HUES48 (cell line): Measurements from ENCODE around the gene MIA2.

ENCODE experiments used
- H3K27ac ChIP-seq: one replicate; pipeline ENCODE4 v1.7.0; 2013; ENCODE audit warnings: low read depth, low read length, inconsistent platforms
- H3K27me3 ChIP-seq: 2 replicates; pipeline ENCODE4 v1.6.1; 2013; ENCODE audit warnings: mild to moderate bottlenecking, low read length; ENCODE audit not compliant: control insufficient read depth, insufficient read depth
- H3K36me3 ChIP-seq: 2 replicates; pipeline ENCODE4 v1.6.1; 2013; ENCODE audit warnings: low read length; ENCODE audit not compliant: control insufficient read depth, insufficient read depth
- H3K4me1 ChIP-seq: 2 replicates; pipeline ENCODE4 v1.6.1; 2013; ENCODE audit warnings: mild to moderate bottlenecking, low read length; ENCODE audit not compliant: control insufficient read depth, insufficient read depth
- H3K4me3 ChIP-seq: 2 replicates; pipeline ENCODE4 v1.5.1; 2013; ENCODE audit warnings: mild to moderate bottlenecking, low read depth, low read length
- H3K9ac ChIP-seq: 2 replicates; pipeline ENCODE4 v1.6.1; 2013; ENCODE audit warnings: mild to moderate bottlenecking, low read depth, low read length, moderate library complexity
- H3K9me3 ChIP-seq: 2 replicates; pipeline ENCODE4 v1.6.1; 2013; ENCODE audit warnings: low read length; ENCODE audit not compliant: control insufficient read depth, insufficient read depth

The MIA2 gene

GRCh38 chr14:39302124-39302810 is 68.6 kb downstream of the MIA2 start:
- no peaks in the 10 kb centered on the region for H3K27me3 ChIP-seq
- H3K4me3 ChIP-seq: no peak overlapping the region
- H3K9ac ChIP-seq: no peak overlapping the region
- peaks cover 10% of the 10 kb centered on the region; the same call in 1 of the 2 replicates for H3K36me3 ChIP-seq
- H3K4me1 ChIP-seq: no peaks in the 10 kb centered on the region
- H3K27ac ChIP-seq: no peak overlapping the region
- H3K9me3 ChIP-seq: no peaks in the 10 kb centered on the region

- H3K36me3 ChIP-seq: peaks cover 10% of the 10 kb centered on the region; the same call in 1 of the 2 replicates
- H3K4me3 ChIP-seq: no peak overlapping the region
- no peaks in the 10 kb centered on the region for H3K27me3 ChIP-seq
- H3K4me1 ChIP-seq: no peaks in the 10 kb centered on the region
- no peak overlapping the region for H3K27ac ChIP-seq
- H3K9ac ChIP-seq: no peak overlapping the region
- no peaks in the 10 kb centered on the region for H3K9me3 ChIP-seq
These were observed 69.4 kb downstream of the MIA2 start for GRCh38 chr14:39303115-39303514.

- Histone ChIP-seq H3K36me3 (no peaks in the 10 kb centered on the region; the same call in 1 of the 2 replicates), H3K9me3 (no peaks in the 10 kb centered on the region), H3K27ac (no peak overlapping the region), H3K27me3 (no peaks in the 10 kb centered on the region), H3K9ac (no peak overlapping the region), H3K4me3 (no peak overlapping the region), H3K4me1 (no peaks in the 10 kb centered on the region)
These were observed 74.1 kb downstream of the MIA2 start for GRCh38 chr14:39307815-39308214.

DNA sequence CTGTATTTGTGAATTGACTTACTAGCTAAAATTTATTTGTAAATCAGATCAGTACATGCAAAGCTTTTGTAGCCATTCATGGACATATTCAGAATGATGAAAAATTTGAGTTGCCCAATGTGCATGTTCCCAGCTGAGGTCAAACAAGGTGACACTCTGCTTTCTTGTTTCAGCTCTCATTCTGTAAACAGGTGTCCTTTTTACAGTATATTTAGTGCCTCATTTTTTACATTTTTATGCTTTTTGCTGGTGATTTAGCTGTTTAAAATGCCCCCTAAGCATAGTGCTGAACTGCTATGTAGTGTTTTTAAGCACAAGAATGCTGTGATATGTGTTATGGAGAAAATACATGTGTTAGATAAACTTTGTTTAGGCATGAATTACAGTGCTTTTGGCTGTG is 76.3 kb downstream of the MIA2 start:
- no peak overlapping the region for H3K4me3 ChIP-seq
- no peaks in the 10 kb centered on the region for H3K9me3 ChIP-seq
- no peaks in the 10 kb centered on the region for H3K27me3 ChIP-seq
- H3K9ac ChIP-seq: no peak overlapping the region
- no peak overlapping the region for H3K27ac ChIP-seq
- H3K4me1 ChIP-seq: no peaks in the 10 kb centered on the region
- H3K36me3 ChIP-seq: no peaks in the 10 kb centered on the region; the same call in 1 of the 2 replicates

- no peaks in the 10 kb centered on the region for H3K4me1 ChIP-seq
- no peaks in the 10 kb centered on the region for H3K9me3 ChIP-seq
These were observed 82.2 kb downstream of the MIA2 start for GRCh38 chr14:39315859-39316444.

GRCh38 chr14:39316830-39317553 is 83.3 kb downstream of the MIA2 start:
- no peak overlapping the region for H3K4me3 ChIP-seq
- no peak overlapping the region for H3K9ac ChIP-seq
- no peaks in the 10 kb centered on the region for H3K9me3 ChIP-seq
- H3K27ac ChIP-seq: no peak overlapping the region
- no peaks in the 10 kb centered on the region for H3K4me1 ChIP-seq
- peaks cover 14% of the 10 kb centered on the region; the same call in 1 of the 2 replicates for H3K36me3 ChIP-seq
- no peaks in the 10 kb centered on the region for H3K27me3 ChIP-seq

More at GRCh38 chr14:39315859-39316444, 82.2 kb downstream of the MIA2 start:
- peaks cover 14% of the 10 kb centered on the region; the same call in 1 of the 2 replicates for H3K36me3 ChIP-seq
- H3K9ac ChIP-seq: no peak overlapping the region
- no peak overlapping the region for H3K27ac ChIP-seq
- H3K27me3 ChIP-seq: no peaks in the 10 kb centered on the region
- H3K4me3 ChIP-seq: no peak overlapping the region

DNA sequence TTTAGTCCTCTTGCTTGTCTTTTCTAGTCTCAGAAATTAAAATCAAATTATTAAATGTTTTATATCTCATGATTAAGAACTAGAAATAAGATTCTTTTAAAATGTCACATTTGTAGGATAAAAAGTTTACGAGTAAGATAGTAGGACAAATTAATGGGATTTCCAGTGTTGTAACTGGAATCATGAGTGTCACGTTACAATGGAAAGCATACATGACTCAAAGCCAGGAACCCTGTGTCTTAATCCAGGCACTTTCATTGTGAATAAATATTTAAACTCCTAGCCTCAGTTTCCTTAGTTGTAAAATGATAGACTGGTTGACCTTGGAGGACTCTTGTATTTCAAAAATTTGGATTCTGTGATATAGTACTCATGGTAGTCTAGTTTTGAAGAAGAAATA is 84.9 kb downstream of the MIA2 start:
- no peaks in the 10 kb centered on the region for H3K27me3 ChIP-seq
- no peak overlapping the region for H3K4me3 ChIP-seq
- peaks cover 14% of the 10 kb centered on the region; the same call in 1 of the 2 replicates for H3K36me3 ChIP-seq
- no peaks in the 10 kb centered on the region for H3K4me1 ChIP-seq
- no peaks in the 10 kb centered on the region for H3K9me3 ChIP-seq
- H3K27ac ChIP-seq: no peak overlapping the region
- no peak overlapping the region for H3K9ac ChIP-seq

DNA sequence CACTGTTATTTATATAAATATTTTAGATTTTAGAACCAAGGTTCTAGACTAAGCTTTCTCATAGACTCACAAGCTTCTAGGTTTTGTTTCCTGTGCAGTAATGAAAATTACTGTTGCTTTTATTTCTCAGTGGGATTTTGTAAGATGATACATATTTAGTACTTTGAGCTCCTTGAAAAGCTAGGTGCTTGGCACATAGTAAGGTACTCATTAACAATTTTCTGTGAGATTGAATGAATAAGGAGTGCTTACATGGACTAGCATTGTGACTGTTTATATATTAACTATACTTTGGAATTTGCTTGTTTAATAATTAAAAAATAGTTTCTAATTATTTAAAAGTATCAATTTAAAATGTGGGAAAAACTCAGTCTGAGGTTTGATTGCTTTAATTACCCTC is 85.7 kb downstream of the MIA2 start:
- no peak overlapping the region for H3K27ac ChIP-seq
- no peaks in the 10 kb centered on the region for H3K9me3 ChIP-seq
- H3K9ac ChIP-seq: no peak overlapping the region
- peaks cover 14% of the 10 kb centered on the region; the same call in 1 of the 2 replicates for H3K36me3 ChIP-seq
- no peak overlapping the region for H3K4me3 ChIP-seq
- no peaks in the 10 kb centered on the region for H3K4me1 ChIP-seq
- H3K27me3 ChIP-seq: no peaks in the 10 kb centered on the region

DNA sequence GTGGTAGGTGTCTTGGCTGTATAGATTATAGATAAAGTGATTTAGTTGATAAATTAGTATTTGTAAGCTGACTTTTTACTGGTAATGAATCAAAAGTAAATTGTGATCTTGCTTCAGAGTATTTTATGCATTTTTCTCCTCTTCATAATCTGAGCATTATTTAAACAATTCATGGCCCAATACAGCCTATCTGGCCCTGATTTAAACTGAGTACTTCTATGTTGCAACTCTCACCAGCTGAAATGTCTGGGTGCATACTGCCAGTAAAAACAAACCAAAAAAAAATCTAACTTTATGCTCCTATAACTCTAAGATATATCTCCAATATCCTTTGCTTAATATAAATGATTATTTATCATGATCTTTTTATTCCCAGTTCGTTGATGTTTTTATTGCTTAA is 86.6 kb downstream of the MIA2 start:
- peaks cover 14% of the 10 kb centered on the region; the same call in 1 of the 2 replicates for H3K36me3 ChIP-seq
- no peaks in the 10 kb centered on the region for H3K27me3 ChIP-seq
- no peaks in the 10 kb centered on the region for H3K9me3 ChIP-seq
- H3K9ac ChIP-seq: no peak overlapping the region
- H3K4me1 ChIP-seq: no peaks in the 10 kb centered on the region
- no peak overlapping the region for H3K27ac ChIP-seq
- no peak overlapping the region for H3K4me3 ChIP-seq

DNA sequence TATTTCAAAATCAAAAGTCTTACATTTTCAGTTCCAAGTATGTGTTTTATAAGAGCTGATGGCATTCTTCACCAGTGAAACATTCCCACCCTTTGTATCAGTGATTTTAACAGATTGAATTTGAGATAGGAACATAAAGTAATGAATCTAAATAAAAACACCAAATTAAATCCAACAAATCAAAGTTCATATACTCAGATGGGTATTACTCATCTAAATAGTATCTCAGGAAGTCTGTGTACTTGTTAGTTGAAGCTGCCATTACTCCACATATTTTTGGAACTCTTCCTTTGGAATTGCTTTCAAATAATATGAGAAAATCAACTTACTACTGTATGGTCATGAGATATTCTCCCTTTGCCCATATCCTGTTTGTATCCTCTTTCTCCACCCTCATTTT is 89.1 kb downstream of the MIA2 start:
- H3K4me1 ChIP-seq: no peaks in the 10 kb centered on the region
- H3K4me3 ChIP-seq: no peak overlapping the region
- no peak overlapping the region for H3K9ac ChIP-seq
- no peaks in the 10 kb centered on the region for H3K9me3 ChIP-seq
- H3K27me3 ChIP-seq: no peaks in the 10 kb centered on the region
- peaks cover 18% of the 10 kb centered on the region for H3K36me3 ChIP-seq
- no peak overlapping the region for H3K27ac ChIP-seq

DNA sequence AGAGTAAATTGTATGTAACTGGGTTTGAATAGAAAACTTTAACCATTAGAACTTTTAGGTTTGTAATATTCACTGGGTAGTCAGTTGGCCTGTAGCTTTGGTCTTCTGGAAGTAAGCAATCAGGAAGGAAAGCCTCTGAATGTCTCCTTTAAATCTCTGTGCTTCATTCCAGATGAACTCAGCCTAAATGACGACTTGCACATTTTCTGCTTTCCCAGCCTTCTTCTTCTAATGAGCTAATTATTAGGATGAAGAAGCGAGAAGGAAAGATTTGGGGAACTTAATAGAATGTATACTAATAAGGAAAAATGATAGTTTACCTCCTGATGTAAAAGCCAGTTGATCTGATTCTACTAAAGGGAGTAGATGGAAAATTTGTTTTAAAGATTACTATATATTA is 90.4 kb downstream of the MIA2 start:
- Histone ChIP-seq H3K9me3 (no peaks in the 10 kb centered on the region), H3K36me3 (peaks cover 17% of the 10 kb centered on the region), H3K27me3 (no peaks in the 10 kb centered on the region), H3K27ac (no peak overlapping the region), H3K9ac (no peak overlapping the region), H3K4me3 (no peak overlapping the region), H3K4me1 (no peaks in the 10 kb centered on the region)
